ENCODE data around the gene SMARCD3.

Gene SMARCD3

DNA sequence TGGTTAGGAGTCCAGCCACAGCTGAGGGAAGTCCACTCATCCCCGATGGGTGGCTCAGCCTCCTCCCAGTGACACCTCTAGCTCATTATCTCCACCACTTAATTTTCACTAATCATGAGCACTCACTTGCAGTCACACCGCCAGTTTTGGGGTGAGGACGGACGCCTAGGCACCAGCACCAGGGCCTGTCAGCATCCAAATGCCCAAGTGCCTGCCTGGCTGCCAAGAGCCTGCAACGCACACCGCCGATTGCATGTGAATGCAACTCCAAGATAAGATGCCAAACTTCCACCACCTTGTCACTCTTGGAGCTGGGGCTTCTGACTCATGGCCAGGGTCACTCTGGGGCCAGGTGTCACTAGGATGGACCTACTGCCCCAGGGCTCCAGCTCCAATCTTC, 24.4 kb upstream of the SMARCD3 start:
- DNase-seq (ENCODE audit: low read depth): no peak

GRCh38 chr7:151272405-151272804, 23.9 kb upstream of the SMARCD3 start:
- DNase-seq (ENCODE audit: low read depth): no peak

DNA sequence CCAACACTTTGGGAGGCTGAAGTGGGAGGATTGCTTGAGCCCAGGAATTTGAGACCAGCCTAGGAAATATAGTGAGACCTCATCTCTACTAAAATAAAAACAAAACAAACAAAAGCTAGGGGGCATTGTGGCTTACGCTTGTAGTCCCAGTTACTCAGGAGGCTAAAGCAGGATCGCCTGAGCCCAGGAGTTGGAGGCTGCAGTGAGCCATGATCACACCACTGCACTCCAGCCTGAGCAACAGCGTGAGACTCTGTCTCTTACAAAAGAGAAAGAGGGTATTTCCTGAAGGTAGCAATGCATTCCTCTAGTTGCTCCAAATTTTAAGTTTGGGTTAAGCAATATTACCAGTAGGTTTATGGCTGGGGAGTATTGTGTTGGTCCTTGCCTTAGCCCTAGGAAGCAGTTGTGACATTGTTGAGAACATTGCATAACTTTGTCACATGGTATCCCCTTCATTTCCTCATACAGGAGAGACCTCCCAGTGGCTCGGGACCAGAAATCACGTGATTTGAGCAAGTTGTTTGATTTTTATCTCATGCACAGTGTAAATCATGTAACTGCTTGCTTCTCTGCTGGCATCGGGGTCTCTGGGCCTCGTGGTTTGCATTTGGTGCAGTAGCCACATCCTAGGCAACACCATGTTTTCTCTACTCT, 23.3 kb upstream of the SMARCD3 start:
- DNase-seq (ENCODE audit: low read depth): no peak

DNA sequence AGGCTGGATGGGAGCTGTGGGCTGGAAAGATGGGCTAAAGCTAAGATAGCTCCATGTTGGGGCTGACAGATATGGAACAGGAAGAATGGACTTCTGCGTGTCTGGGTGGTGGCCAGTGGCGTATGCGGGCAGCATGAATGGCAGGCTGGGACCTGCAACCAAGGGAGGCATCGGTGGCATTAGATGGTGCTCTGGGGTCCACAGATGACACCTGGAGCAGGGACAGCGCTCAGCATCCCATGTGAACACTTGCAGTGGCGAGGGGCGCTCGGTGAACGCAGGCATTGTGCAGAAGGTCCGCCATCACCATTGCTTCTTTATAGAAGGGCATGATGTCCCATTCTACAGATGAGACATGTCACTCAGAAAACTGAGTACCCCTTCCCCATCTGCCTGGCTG, 21.0 kb upstream of the SMARCD3 start:
- DNase-seq (ENCODE audit: low read depth): no peak

GRCh38 chr7:151265351-151265931, 16.9 kb upstream of the SMARCD3 start:
- no peak for DNase-seq (ENCODE audit: low read depth)

DNA sequence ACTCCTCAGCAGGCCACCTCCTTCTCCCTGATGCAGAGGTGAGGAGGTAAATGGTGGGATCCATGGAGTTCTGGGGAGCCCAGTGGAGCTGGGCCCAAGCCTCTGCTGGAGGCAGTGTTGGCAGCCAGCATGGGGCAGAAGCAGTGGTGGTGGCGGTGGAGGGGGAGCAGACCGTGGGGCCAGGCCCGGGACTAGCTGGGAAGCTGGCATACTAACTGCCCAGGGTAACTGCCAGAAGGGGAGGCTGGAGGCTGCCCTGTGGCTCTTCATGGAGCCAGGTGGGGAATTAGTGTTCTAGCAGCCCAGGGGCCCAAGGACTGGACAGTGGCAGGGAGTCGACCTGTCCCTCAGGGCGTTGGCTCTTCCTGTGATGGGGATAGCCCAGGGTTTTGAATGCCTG, 16.1 kb upstream of the SMARCD3 start:
- no peak for DNase-seq (ENCODE audit: low read depth)

DNA sequence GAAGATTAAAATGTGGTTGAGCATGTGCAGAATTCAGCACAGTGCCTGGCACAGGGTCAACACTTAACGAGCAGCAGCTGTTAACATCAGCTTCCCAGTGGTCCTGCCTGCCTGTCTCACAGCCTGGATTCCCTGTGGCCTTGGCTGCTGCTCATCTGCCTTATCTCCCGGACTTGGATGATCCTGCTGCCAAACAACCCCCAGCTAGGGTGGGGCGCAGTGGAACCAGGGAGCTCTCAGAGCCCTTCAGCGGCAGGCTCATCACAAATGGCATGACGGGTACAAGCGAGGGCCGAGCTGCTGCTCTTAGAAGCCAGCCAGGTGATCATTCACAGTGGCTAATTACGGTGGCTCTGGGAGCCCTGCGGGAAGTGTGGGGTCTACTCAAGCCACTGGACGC, 13.0 kb upstream of the SMARCD3 start:
- DNase-seq (ENCODE audit: low read depth): no peak

GRCh38 chr7:151260883-151261282, 12.4 kb upstream of the SMARCD3 start:
- DNase-seq (ENCODE audit: low read depth): no peak

DNA sequence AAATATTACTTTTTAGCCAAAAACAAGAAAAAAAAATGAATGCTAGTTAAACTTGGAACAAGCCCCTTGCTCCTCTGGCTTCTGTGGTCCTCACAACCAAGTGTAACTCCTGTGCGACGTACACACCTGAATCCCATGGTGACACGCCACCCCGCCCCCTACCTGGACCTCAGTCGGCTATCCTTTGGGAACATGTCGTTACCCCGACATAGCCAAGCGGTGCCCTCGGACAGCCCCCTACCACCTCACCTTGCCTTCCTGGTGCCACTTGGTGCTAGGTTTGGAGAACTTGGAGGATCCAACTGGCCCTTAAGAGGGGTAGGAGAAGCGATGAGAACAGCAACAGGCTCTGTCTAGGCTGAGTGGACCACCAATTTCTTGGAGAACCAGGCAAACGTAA, 12.0 kb upstream of the SMARCD3 start:
- DNase-seq (ENCODE audit: low read depth): no peak

DNA sequence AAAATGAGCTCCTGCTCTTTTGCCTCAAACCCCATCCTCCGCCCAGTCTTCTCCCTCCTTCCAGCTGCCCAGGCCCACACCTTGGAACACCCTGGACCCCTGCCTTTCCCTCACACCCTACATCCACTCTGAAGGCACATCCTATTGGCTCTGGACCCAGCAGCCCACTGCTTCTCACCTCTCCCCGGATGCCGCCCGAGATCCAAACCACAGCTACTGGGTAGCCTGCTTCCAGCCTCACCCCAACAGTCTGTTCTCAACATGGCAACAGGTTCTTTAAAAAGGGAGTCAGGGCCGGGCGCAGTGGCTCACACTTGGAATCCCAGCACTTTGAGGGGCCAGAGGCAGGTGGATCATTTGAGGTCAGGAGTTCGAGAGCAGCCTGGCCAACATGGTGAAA, 9.5 kb upstream of the SMARCD3 start:
- no peak for DNase-seq (ENCODE audit: low read depth)

DNA sequence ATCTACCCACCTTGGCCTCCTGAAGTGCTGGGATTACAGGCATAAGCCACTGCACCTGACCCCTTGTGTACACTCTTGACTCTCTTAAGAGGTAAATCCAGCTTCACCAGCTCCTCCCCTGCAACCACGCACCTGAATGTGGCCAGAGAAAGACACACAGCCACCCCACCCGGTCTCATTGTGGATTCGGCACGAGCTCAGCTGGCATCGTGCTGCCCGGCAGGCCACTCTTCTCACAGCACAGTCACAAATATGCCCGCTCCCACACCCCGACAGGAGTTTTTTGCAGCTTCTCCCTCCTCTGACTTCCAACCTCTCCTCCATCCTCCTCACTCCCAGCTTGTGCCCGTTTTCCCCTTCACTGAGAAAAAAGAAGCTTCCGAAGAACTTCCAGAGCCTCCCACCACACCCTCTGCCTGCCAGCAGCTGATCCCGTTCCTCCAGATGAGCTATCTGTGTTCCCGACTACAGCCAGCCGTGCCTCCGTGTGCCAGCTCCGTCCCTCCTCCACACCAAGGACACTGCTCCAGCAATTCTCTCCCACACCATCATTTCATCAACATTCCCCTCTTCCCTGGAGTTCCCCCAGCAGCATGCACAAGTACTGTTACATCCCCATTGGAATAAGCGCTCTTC, 8.0 kb upstream of the SMARCD3 start:
- DNase-seq (ENCODE audit: low read depth): no peak

GRCh38 chr7:151255390-151255789, 6.9 kb upstream of the SMARCD3 start:
- no peak for DNase-seq (ENCODE audit: low read depth)

DNA sequence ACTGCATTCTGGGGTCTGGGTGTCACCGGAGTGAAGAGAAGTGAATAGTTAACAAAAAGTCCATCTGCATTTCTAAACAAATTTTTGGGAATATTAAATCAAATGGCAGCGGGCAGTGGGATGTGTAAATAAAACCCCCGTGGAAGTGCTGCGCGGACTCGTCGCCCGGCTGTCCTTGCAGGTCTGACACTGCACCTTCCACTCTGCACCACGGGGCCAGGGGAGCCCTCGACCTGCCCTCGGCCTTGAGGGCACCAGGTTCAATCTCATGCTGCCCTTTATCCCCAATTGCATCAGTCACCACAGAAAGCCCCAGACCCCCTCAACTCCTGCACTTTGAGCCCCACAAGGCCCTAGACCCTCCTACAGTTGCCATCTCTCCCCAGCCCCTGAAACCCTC, 6.4 kb upstream of the SMARCD3 start:
- no peak for DNase-seq (ENCODE audit: low read depth)

DNA sequence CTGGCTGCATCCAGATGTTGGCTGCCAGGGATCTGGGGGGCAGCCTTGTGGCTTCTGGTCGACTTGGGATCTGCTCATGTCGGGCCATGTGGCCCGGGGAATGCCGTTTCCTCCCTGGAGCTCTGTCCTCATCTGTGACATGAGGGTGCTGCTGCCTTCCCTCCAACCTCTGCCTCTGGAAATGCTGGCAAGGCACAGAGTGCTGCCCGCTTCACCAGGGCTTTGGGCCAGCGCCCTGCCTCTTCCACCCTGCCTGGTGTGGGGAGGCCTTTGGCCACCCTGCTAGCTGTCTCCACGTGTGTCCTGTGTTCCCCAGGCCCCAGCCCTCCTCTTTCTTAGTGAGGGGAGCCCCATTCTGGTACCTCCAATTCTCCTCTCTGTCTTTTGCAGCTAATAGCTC, 5.8 kb upstream of the SMARCD3 start:
- no peak for DNase-seq (ENCODE audit: low read depth)

DNA sequence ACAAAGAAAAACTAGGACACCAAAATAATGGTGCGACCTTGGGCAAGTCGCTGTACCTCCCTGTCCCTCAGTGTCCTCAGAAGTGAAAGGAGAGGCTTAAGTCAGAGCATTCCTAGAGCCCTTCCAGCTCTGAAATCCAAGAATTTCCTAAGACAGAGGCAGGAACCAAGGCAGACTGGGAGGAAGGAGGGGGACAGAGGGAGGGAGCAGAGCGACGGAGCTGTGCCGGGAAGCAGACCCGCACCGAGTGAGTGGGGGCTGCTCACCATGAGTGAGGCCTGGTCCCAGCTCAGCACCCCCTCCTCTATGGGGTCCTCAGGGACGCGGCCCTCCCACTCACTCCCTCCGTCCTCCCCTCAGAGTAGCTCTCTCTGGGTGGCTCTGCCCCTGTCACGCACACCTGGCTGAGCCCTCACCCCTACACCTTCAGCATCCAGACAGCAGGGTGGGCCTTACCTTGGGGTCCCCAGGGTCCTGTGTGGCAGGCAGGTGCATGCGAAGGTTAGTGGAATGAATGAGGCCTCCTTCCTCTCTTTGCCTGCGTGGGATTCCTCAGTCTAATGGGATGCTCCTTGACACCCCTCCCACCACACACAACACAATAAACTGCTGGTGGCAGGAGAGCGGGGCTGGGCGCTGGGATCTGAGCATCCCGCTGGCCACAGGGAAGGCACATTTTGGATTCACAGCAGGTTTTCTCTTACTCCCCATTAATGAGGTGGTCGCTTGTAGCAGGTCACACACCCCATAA, 4.6 kb upstream of the SMARCD3 start:
- DNase-seq (ENCODE audit: low read depth): no peak

- no peak for DNase-seq (ENCODE audit: low read depth)
Observed at GRCh38 chr7:151252561-151252835, 4.0 kb upstream of the SMARCD3 start.

DNA sequence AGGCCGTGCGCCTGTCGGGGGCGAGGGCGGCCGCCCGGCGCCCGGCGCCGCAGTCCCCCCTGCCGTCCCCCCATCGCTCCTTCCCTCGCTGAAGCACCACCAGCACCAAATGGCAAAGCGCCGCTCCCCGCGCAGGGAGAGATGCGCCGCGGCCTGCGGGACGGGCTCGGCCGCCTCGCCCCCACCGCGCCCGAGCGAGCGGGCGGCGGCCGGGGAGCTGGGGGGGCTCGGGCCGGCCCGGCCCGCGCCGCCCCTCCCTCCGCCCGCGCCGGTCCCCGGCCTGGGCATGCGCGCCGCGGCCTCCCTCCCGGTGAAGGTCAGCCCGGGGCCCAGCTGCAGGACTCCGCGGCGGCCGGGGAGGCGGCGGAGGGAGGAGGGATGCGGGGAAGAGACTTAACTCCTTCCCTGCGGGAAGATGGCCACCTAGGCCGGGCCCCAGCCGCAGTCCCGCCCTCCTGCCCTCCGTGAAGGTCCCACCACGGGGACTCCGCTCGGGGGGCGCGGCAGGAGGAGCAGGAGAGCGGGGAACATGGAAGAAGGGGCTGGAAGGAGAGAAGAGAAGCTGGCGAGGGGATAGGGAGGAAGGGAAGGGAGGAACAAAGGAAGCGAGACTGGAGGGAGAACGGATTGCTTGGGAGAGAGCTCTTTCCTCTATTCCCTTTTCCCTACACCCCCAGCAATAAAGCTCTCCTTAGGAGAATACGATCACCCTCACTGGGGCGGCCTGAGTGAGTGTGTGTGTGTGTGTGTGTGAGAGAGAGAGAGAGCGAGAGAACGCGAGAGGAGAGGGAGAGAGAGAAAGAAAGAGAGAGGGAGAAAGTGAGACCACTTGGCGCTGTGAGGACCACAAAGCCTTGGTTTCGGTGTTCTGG, 3.4 kb upstream of the SMARCD3 start:
- DNase-seq (ENCODE audit: low read depth): no peak

DNA sequence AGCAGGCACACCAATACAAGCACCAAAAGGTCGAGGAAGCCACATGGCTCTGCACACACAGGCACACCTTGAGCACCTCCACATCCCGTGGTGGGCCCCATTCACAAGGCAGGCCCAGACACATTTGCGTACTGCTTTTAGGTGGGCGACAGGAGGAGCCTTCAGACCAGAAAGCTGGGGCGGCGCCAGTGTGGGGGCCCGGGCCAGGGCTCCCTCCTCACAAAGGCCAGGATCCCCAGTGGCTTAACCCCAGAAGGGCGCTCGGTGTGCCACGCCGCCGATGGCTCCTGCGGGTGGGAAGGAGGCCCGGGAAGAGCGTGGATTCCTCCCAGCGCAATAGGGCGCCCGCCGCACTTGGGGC, 2.8 kb upstream of the SMARCD3 start:
- DNase-seq (ENCODE audit: low read depth): no peak

DNA sequence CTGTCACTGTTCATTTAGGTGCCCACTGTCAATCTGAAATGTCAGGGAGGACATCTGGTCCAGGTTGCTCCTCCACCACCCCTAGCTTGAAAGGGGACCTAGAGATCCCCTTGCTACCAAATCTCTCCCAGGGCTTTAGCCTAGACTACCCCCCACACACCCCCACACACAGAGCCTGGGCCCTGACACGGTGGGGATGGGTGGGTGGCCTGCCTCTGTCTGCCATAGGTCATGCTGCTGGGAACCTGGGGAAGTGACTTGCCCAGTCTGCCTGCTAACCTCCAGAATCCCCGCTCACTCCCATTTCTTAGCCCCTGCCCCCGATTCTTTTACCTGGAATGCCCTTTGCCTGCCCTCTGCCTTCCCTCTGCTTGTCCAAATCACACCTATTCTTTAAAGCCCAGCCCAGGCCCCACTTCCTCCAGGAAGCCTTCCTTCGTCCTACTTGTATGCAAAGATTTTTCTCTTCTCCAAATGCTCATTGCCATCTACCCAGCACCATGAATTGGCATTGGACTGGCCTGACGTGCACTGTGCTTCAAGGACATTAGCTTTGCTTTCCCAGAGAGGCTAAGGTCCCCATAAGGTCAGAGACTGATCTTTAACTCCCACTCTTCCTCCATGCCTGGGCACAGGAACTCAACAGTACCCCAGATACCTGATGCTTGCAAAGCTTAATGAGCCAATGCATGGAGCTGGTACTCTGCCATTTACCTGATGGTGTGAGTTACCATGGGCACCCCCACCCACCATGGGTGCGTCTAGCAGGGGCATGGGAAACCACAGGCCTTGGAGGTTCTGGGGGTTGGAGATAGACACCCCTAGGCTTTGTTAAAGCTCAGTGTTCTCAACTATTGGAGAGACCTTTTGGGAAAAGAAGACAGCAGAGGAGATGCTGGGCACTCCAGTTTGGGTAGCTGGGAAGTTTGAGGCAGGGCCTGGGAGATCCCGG, 2.0 kb upstream of the SMARCD3 start:
- DNase-seq (ENCODE audit: low read depth): no peak

DNA sequence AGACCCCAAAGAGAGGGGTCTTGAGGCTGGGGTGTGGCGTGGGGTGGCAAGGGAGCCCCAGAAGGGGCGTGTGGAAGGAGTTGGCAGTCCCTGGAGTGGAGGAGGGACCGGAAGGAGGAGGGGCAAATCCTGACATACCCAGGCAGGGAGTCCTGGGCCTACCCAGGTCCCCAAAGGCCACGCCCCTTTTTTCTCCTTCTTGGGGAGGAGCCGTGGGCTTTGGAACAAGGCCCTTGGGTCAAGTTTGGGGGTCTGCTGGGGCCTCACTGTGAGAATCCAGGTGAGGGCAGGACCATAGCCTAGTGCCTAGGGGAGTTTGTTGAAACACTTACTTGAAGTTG, 1.2 kb upstream of the SMARCD3 start:
- no peak for DNase-seq (ENCODE audit: low read depth)

- no peak for DNase-seq (ENCODE audit: low read depth)
Observed at GRCh38 chr7:151249034-151249731, 689 bp upstream of the SMARCD3 start.
